Measurements from ENCODE around the gene CDK19. TPM values are rescaled to one million over a fixed set of nuclear protein-coding genes. Genes with fewer than 3 reads are reported as not detected.

The CDK19 gene
- total and polyA plus RNA-seq, 2 of the 4 experiments (the other 2 are of a cell fraction): 6.0 to 6.8 TPM

DNA sequence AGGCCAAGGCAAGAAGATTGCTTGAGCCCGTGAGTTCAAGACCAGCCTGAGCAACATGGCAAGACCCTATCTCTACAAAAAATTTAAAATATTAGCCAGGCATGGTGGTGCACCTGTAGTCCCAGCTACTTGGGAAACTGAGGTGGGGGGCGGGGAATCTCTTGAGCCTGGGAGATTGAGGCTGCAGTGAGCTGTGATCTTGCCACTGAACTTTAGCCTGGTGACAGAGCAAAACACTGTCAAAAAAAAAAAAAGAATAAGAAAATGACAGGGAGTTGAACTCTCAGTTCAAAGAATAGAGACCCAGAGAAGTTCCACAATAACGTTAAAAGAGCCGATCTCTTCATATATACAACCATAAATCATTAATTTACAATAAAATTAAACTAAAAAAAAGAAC is 34.5 kb upstream of the CDK19 start:
- POLR2A ChIA-PET (ENCODE audit: unreplicated experiment): no interaction called here
- no peak overlapping the region for H3K56ac ChIP-seq (ENCODE audit: extremely low read depth, insufficient read depth, low read length)
- dilution Hi-C loops (cut with HindIII; ENCODE audit: low sequenced_read_pairs, unreplicated experiment): no loop called here

More for the DNA sequence above, 34.5 kb upstream of the CDK19 start:
- no peak overlapping the region for H2AFZ ChIP-seq (replicated peaks; ENCODE audit: low read length, poor library complexity)
- no peaks in the 10 kb centered on the region for H3K9me3 ChIP-seq (ENCODE audit: control insufficient read depth, insufficient read depth, low read length)
- H3K18ac ChIP-seq (ENCODE audit: low read depth, low read length): no peak overlapping the region
- H3K14ac ChIP-seq (replicated peaks; ENCODE audit: low read depth, low read length): no peak overlapping the region
- no peak overlapping the region for H2AK5ac ChIP-seq (ENCODE audit: low read depth, low read length)
- DNase-seq: no peak
- no peak overlapping the region for H2BK120ac ChIP-seq (ENCODE audit: low read depth, low read length)
- intact Hi-C loops (cut with micrococcal nuclease) (no loop called here), in situ Hi-C loops (cut with MboI; ENCODE audit: low sequenced_read_pairs) (no loop called here)
- H2AK9ac ChIP-seq (replicated peaks; ENCODE audit: low read depth, low read length, poor library complexity): no peak overlapping the region
- H3K9ac ChIP-seq (ENCODE audit: low read depth, low read length): no peak overlapping the region
- no peaks in the 10 kb centered on the region for H3K79me1 ChIP-seq (ENCODE audit: low read depth in 1 of 2, low read length in 2 of 2)
- H3K27me3 ChIP-seq (ENCODE audit: control insufficient read depth, insufficient read depth, low read length): no peaks in the 10 kb centered on the region
- no peak overlapping the region for H4K91ac ChIP-seq (ENCODE audit: insufficient read depth, low read depth, low read length)
- H4K8ac ChIP-seq (ENCODE audit: low read depth in 2 of 2, low read length in 2 of 2): no peak overlapping the region
- no CpG with 5 or more reads among the region's 4 CpGs for WGBS, 2 experiments (ENCODE audit: extremely low coverage in 2 of 2, insufficient read length in 1 of 2)
- H4K5ac ChIP-seq (ENCODE audit: low read depth, low read length): no peak overlapping the region
- H3K4ac ChIP-seq (ENCODE audit: low read depth, low read length): no peak overlapping the region
- H3K27ac ChIP-seq (ENCODE audit: insufficient read depth, low read length): no peak overlapping the region
- H2BK5ac ChIP-seq (ENCODE audit: low read depth, low read length, poor library complexity, severe bottlenecking): no peak overlapping the region
- CTCF ChIA-PET: no interaction called here
- no TSS peak for BruUV-seq (replicated peaks)
- TF ChIP-seq POLR2A (IDR thresholded peaks at IDR 0.05; ENCODE audit: low read depth, low read length) (no peak), MXI1 (IDR thresholded peaks at IDR 0.05; ENCODE audit: borderline replicate concordance, low read depth, low read length) (no peak), RFX5 (IDR thresholded peaks at IDR 0.05; ENCODE audit: low read depth, low read length) (no peak), NFE2L2 (IDR thresholded peaks at IDR 0.05; ENCODE audit: low read depth, low read length) (no peak), CEBPB (IDR thresholded peaks at IDR 0.05; ENCODE audit: low read depth, low read length) (no peak)
- TF ChIP-seq, protein P1, sequence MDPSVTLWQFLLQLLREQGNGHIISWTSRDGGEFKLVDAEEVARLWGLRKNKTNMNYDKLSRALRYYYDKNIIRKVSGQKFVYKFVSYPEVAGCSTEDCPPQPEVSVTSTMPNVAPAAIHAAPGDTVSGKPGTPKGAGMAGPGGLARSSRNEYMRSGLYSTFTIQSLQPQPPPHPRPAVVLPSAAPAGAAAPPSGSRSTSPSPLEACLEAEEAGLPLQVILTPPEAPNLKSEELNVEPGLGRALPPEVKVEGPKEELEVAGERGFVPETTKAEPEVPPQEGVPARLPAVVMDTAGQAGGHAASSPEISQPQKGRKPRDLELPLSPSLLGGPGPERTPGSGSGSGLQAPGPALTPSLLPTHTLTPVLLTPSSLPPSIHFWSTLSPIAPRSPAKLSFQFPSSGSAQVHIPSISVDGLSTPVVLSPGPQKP (IDR thresholded peaks at IDR 0.05; ENCODE audit: borderline replicate concordance, low read depth, low read length): no peak
- no peak overlapping the region for H3K4me3 ChIP-seq (ENCODE audit: insufficient read depth, low read depth, low read length)
- H4K20me1 ChIP-seq (ENCODE audit: insufficient read depth, low read length): no peaks in the 10 kb centered on the region
- H3K4me1 ChIP-seq (ENCODE audit: control insufficient read depth, insufficient read depth, low read length): no peaks in the 10 kb centered on the region
- H2BK20ac ChIP-seq (ENCODE audit: low read depth, low read length): no peak overlapping the region
- ATAC-seq (ENCODE audit: low read depth): no peak
- no peak overlapping the region for H3K4me2 ChIP-seq (ENCODE audit: low read depth, low read length)
- H3K23ac ChIP-seq (ENCODE audit: low read depth, low read length): no peak overlapping the region
- no peaks in the 10 kb centered on the region; the same call in 1 of the 2 replicates for H3K9me1 ChIP-seq (ENCODE audit: insufficient read depth, low read length)
- H3K36me3 ChIP-seq (ENCODE audit: control insufficient read depth, insufficient read depth, low read length): no peaks in the 10 kb centered on the region
- H2BK15ac ChIP-seq (ENCODE audit: low read depth, low read length): no peak overlapping the region

Data from IMR-90 (cell line).